ENCODE measurements around the gene ANTXR2. TPM values are rescaled to one million over a fixed set of nuclear protein-coding genes. Genes with fewer than 3 reads are reported as not detected.

Gene ANTXR2
- polyA plus RNA-seq, 1 of the 3 experiments (the other 2 are of a cell fraction), result 48.8 TPM

- TF ChIP-seq FOSL2 (IDR thresholded peaks at IDR 0.05; ENCODE audit: borderline replicate concordance, low read depth) (no peak), SIN3A (IDR thresholded peaks at IDR 0.05; ENCODE audit: borderline replicate concordance, low read depth, low read length) (no peak), ELF1 (IDR thresholded peaks at IDR 0.05) (no peak), JUND (IDR thresholded peaks at IDR 0.05) (no peak), GABPA (IDR thresholded peaks at IDR 0.05; ENCODE audit: low read depth) (no peak), SMC3 (IDR thresholded peaks at IDR 0.05; ENCODE audit: low read depth, low read length) (no peak)
- POLR2A ChIA-PET, result no interaction called here
- H3K9me3 ChIP-seq, result no peaks in the 10 kb centered on the region
- peaks cover 92% of the 10 kb centered on the region for H3K79me2 ChIP-seq (ENCODE audit: insufficient read depth)
- CTCF ChIA-PET, result interaction anchor here (1.6 kb wide), 1 partner anchor 14 kb away, joined by 5 read pairs; no protein-coding TSS in a partner anchor
- H3K4me1 ChIP-seq (ENCODE audit: control insufficient read depth in 1 of 2, insufficient read depth in 2 of 2, low read depth in 1 of 2, low read length in 1 of 2), result peaks cover 3 to 13% of the 10 kb centered on the region in 2 experiments; a peak in 2 of 4 replicates
- peaks cover 19% of the 10 kb centered on the region for H3F3A ChIP-seq (replicated peaks; ENCODE audit: insufficient read depth)
- H3K9me2 ChIP-seq, result no peaks in the 10 kb centered on the region
- peak overlapping the region; percentile 6 to 19; a peak in 2 of 4 replicates for H3K27ac ChIP-seq (ENCODE audit: low read depth in 2 of 2, low read length in 1 of 2)
- H3K4me3 ChIP-seq (ENCODE audit: low read depth in 2 of 2, low read length in 1 of 2), result no peak overlapping the region
- H3K36me3 ChIP-seq (replicated peaks in 1 of 2; ENCODE audit: control insufficient read depth in 1 of 2, insufficient read depth in 2 of 2, low read length in 1 of 2), result peaks cover 77 to 81% of the 10 kb centered on the region in 2 experiments
- no peaks in the 10 kb centered on the region for H3K27me3 ChIP-seq (ENCODE audit: insufficient read depth)
- no peak overlapping the region for H3K9ac ChIP-seq
- DNase-seq, result no peak
- H3K4me2 ChIP-seq, result no peak overlapping the region
- no peaks in the 10 kb centered on the region for H4K20me1 ChIP-seq (ENCODE audit: insufficient read depth)
- H2AFZ ChIP-seq (ENCODE audit: low read depth), result no peak overlapping the region
Measured at GRCh38 chr4:80045786-80046185, 27.2 kb downstream of the ANTXR2 start.

- CTCF ChIA-PET, result no interaction called here
- POLR2A ChIA-PET, result no interaction called here
- H3K4me3 ChIP-seq (ENCODE audit: low read depth in 2 of 2, low read length in 1 of 2), result no peak overlapping the region
- no peak for DNase-seq
- peaks cover 58 to 80% of the 10 kb centered on the region in 2 experiments for H3K36me3 ChIP-seq (replicated peaks in 1 of 2; ENCODE audit: control insufficient read depth in 1 of 2, insufficient read depth in 2 of 2, low read length in 1 of 2)
- TF ChIP-seq YY1 (IDR thresholded peaks at IDR 0.05; ENCODE audit: low read depth), result no peak
- TF ChIP-seq EP300 (IDR thresholded peaks at IDR 0.05; ENCODE audit: borderline replicate concordance in 1 of 2, low read depth in 1 of 2, low read length in 1 of 2), result no peak
- TF ChIP-seq MAX (IDR thresholded peaks at IDR 0.05; ENCODE audit: low read depth), result no peak
- no peak for TF ChIP-seq RAD21 (IDR thresholded peaks at IDR 0.05; ENCODE audit: low read length)
- TF ChIP-seq IRF3 (IDR thresholded peaks at IDR 0.05; ENCODE audit: low read depth, low read length), result no peak
- no peaks in the 10 kb centered on the region for H3K9me3 ChIP-seq
- H3K9me2 ChIP-seq, result no peaks in the 10 kb centered on the region
- no peaks in the 10 kb centered on the region for H3K27me3 ChIP-seq (ENCODE audit: insufficient read depth)
- peaks cover 90% of the 10 kb centered on the region for H3K79me2 ChIP-seq (ENCODE audit: insufficient read depth)
- H3K4me1 ChIP-seq (ENCODE audit: control insufficient read depth in 1 of 2, insufficient read depth in 2 of 2, low read depth in 1 of 2, low read length in 1 of 2), result peaks cover 3 to 13% of the 10 kb centered on the region in 2 experiments; a peak in 2 of 4 replicates
- H3K9ac ChIP-seq, result no peak overlapping the region
- no peak overlapping the region for H2AFZ ChIP-seq (ENCODE audit: low read depth)
- 85% methylated on average over 3 of the region's 3 CpGs for WGBS (ENCODE audit: low lambda C conversion rate)
- H4K20me1 ChIP-seq (ENCODE audit: insufficient read depth), result no peaks in the 10 kb centered on the region
- peaks cover 24% of the 10 kb centered on the region for H3F3A ChIP-seq (replicated peaks; ENCODE audit: insufficient read depth)
- no peak overlapping the region for H3K4me2 ChIP-seq
- peak overlapping the region in 1 of 2 experiments; percentile 28; a peak in 1 of 4 replicates for H3K27ac ChIP-seq (ENCODE audit: low read depth in 2 of 2, low read length in 1 of 2)
Measured at GRCh38 chr4:80043541-80043940, 29.5 kb downstream of the ANTXR2 start.

GRCh38 chr4:80042821-80043220 is 30.2 kb downstream of the ANTXR2 start:
- CTCF ChIA-PET, result interaction anchor here (0.6 kb wide), 1 partner anchor 23 kb away, joined by 3 read pairs; no protein-coding TSS in a partner anchor
- POLR2A ChIA-PET, result no interaction called here
- Histone ChIP-seq H3K4me1 (ENCODE audit: control insufficient read depth in 1 of 2, insufficient read depth in 2 of 2, low read depth in 1 of 2, low read length in 1 of 2) (peaks cover 6 to 18% of the 10 kb centered on the region in 2 experiments; a peak in 3 of 4 replicates), H3K79me2 (ENCODE audit: insufficient read depth) (peaks cover 90% of the 10 kb centered on the region), H3K36me3 (replicated peaks in 1 of 2; ENCODE audit: control insufficient read depth in 1 of 2, insufficient read depth in 2 of 2, low read length in 1 of 2) (peaks cover 51 to 75% of the 10 kb centered on the region in 2 experiments), H3K4me2 (no peak overlapping the region), H2AFZ (ENCODE audit: low read depth) (no peak overlapping the region), H3K27ac (ENCODE audit: low read depth in 2 of 2, low read length in 1 of 2) (no peak overlapping the region; a peak in 1 of 4 replicates), H3K9ac (no peak overlapping the region), H3K27me3 (ENCODE audit: insufficient read depth) (no peaks in the 10 kb centered on the region), H4K20me1 (ENCODE audit: insufficient read depth) (no peaks in the 10 kb centered on the region), H3K9me2 (no peaks in the 10 kb centered on the region), H3K4me3 (ENCODE audit: low read depth in 2 of 2, low read length in 1 of 2) (no peak overlapping the region), H3F3A (replicated peaks; ENCODE audit: insufficient read depth) (peaks cover 30% of the 10 kb centered on the region), H3K9me3 (no peaks in the 10 kb centered on the region)
- DNase-seq, result no peak
- WGBS (ENCODE audit: low lambda C conversion rate), result 85% methylated on average over 2 of the region's 2 CpGs
- TF ChIP-seq IRF3 (IDR thresholded peaks at IDR 0.05; ENCODE audit: low read depth, low read length), result no peak
- no peak for TF ChIP-seq NFIC (IDR thresholded peaks at IDR 0.05; ENCODE audit: borderline replicate concordance)
- no peak for TF ChIP-seq MEF2A (IDR thresholded peaks at IDR 0.05; ENCODE audit: borderline replicate concordance, low read depth)
- TF ChIP-seq FOSL2 (IDR thresholded peaks at IDR 0.05; ENCODE audit: borderline replicate concordance, low read depth), result no peak
- TF ChIP-seq MAX (IDR thresholded peaks at IDR 0.05; ENCODE audit: low read depth), result no peak
- TF ChIP-seq EZH2phosphoT487 (IDR thresholded peaks at IDR 0.05; ENCODE audit: borderline replicate concordance, low read depth), result no peak
- no peak for TF ChIP-seq RAD21 (IDR thresholded peaks at IDR 0.05; ENCODE audit: low read length)
- no peak for TF ChIP-seq RXRA (IDR thresholded peaks at IDR 0.05; ENCODE audit: borderline replicate concordance, low read depth)
- no peak for TF ChIP-seq TAF1 (IDR thresholded peaks at IDR 0.05; ENCODE audit: borderline replicate concordance, low read depth, low read length)
- TF ChIP-seq USF1 (IDR thresholded peaks at IDR 0.05; ENCODE audit: borderline replicate concordance, low read depth), result no peak
- TF ChIP-seq USF2 (IDR thresholded peaks at IDR 0.05; ENCODE audit: borderline replicate concordance, low read depth, low read length), result no peak
